Body of pancreas (tissue), 4 donors: ENCODE measurements around the gene TMEM218. TPM values are rescaled to one million over a fixed set of nuclear protein-coding genes. Genes with fewer than 3 reads are reported as not detected.
A peak's percentile ranks its signal among the peaks of the same experiment; 100 is the strongest.

Source experiments
- ATAC-seq: fragments of 150-250 bp; one replicate; pipeline ENCODE4 v1.9.1; 2016
- DNase-seq, 4 donors: peaks; one replicate each; pipeline ENCODE4 v3.0.0-alpha.2; 2019
- H3K27ac ChIP-seq, 4 donors: fragments of 200-600 bp; sonication (generic); 1 replicate in 3 of 4; 2 replicates in 1 of 4; pipeline versions ENCODE4 v1.5.1 to v1.6.1; 2016 to 2019; ENCODE audit warnings: mild to moderate bottlenecking in 1 of 4, mixed read lengths in 1 of 4, moderate library complexity in 1 of 4
- H3K27me3 ChIP-seq, 2 donors: fragments of 200-600 bp; sonication (generic); one replicate each; pipeline ENCODE4 v1.6.0; 2016; ENCODE audit warnings: mild to moderate bottlenecking in 1 of 2
- H3K36me3 ChIP-seq, 2 donors: fragments of 200-600 bp; sonication (generic); replicated peaks in 1 of 2; 2 replicates each; pipeline ENCODE4 v1.5.1; 2016; ENCODE audit warnings: low read depth in 2 of 2; ENCODE audit not compliant: insufficient read depth in 1 of 2
- H3K4me1 ChIP-seq: fragments of 200-600 bp; sonication (generic); one replicate; pipeline ENCODE4 v1.6.0; 2016
- H3K4me3 ChIP-seq, 2 donors: fragments of 200-600 bp; sonication (generic); 1 replicate in 1 of 2; 2 replicates in 1 of 2; pipeline ENCODE4 v1.5.1; 2016 to 2019
- H3K9me3 ChIP-seq, 3 donors: fragments of 200-600 bp; sonication (generic); 1 replicate in 2 of 3; 2 replicates in 1 of 3; pipeline ENCODE4 v1.5.1; 2016
- POLR2A ChIP-seq, 3 donors: fragments of 450-650 bp; IDR thresholded peaks; one replicate each; pipeline ENCODE4 v1.6.1; 2016; ENCODE audit warnings: antibody characterized with exemption in 3 of 3, mild to moderate bottlenecking in 2 of 3
- WGBS, 2 donors: methylation state at CpG; one replicate each; pipeline ENCODE4 v1.1.5; 2017; 5-methylcytosine and 5-hydroxymethylcytosine counted together
- intact Hi-C: fragments of 100-400 bp; cut with DNase I; formaldehyde crosslinking; loops from one replicate; pipeline ENCODE4 v1.15.1; 2023
- total RNA-seq, 2 donors: library from RNA; depleted of rRNA; stranded (reverse); fragments of >200 nt; gene quantifications; one replicate each; pipeline ENCODE4 v1.1.0, GENCODE V29; 2016
- TF ChIP-seq, protein P1 (sequence below), 7 experiments: fragments of 450-650 bp in 4 of 7; fragments of 200-600 bp in 3 of 7; sonication (generic) in 3 of 7; IDR thresholded peaks; one replicate each; pipeline ENCODE4 v1.5.1; 2016 to 2019; ENCODE audit warnings: antibody characterized with exemption in 7 of 7

The TMEM218 gene
- total RNA-seq, 2 donors from 2014 or later = 8.8 to 10.2 TPM

DNA sequence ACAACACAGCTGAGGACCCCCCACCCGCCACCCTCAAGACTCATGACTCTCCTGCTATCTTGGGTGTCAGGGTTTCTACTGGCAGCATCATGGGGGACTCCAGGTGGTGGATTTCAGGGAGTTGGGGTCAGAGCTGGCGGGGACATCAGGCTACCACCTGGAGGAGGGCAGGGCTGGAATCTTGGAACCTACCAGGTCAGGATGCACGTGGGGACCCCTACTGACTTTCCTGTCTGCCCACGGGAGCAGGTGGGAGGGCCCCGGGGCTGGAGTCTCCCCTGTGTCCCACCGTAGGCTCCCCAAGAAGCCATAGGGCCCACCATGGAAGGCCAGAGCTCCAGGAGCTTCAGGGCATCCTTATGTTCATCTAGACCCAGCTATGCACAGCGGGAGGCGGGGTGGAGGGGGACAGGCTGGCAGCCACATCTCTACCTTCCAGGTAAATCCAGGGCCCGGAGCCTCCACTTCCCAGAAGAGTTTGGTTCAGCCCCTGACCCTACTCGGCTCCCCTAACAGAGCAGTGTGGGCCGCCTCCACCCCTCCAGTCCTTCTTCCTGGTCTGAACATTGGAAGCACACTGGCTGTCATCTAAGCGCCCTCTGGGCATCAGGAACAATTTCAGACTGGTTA is 38.4 kb downstream of the TMEM218 start:
- no peak for DNase-seq

GRCh38 chr11:125072218-125072960 is 39.0 kb downstream of the TMEM218 start:
- no peaks in the 10 kb centered on the region for H3K9me3 ChIP-seq
- peak in 1 of 4 donors; percentile 64 for DNase-seq
- no peak for ATAC-seq
- peaks cover 13% of the 10 kb centered on the region for H3K4me1 ChIP-seq
- intact Hi-C loops = no loop called here
- no peak for TF ChIP-seq POLR2A (IDR thresholded peaks at IDR 0.05)
- TF ChIP-seq, protein P1, sequence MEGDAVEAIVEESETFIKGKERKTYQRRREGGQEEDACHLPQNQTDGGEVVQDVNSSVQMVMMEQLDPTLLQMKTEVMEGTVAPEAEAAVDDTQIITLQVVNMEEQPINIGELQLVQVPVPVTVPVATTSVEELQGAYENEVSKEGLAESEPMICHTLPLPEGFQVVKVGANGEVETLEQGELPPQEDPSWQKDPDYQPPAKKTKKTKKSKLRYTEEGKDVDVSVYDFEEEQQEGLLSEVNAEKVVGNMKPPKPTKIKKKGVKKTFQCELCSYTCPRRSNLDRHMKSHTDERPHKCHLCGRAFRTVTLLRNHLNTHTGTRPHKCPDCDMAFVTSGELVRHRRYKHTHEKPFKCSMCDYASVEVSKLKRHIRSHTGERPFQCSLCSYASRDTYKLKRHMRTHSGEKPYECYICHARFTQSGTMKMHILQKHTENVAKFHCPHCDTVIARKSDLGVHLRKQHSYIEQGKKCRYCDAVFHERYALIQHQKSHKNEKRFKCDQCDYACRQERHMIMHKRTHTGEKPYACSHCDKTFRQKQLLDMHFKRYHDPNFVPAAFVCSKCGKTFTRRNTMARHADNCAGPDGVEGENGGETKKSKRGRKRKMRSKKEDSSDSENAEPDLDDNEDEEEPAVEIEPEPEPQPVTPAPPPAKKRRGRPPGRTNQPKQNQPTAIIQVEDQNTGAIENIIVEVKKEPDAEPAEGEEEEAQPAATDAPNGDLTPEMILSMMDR (IDR thresholded peaks at IDR 0.05) = no peak
- WGBS, 2 donors = 58 to 62% methylated on average over 12 of the region's 12 CpGs
- H3K4me3 ChIP-seq = no peak overlapping the region
- H3K27me3 ChIP-seq = no peaks in the 10 kb centered on the region
- H3K27ac ChIP-seq = peak overlapping the region in 1 of 4 donors; percentile 59
- H3K36me3 ChIP-seq = no peaks in the 10 kb centered on the region

More for the DNA sequence above, 38.4 kb downstream of the TMEM218 start:
- TF ChIP-seq, protein P1 (IDR thresholded peaks at IDR 0.05) = no peak
- no peak for TF ChIP-seq POLR2A (IDR thresholded peaks at IDR 0.05)
- no peak for ATAC-seq
- H3K27ac ChIP-seq = peak overlapping the region in 1 of 4 donors; percentile 59
- 81 to 93% methylated on average over 8 to 12 of the region's 12 CpGs for whole genome bisulfite sequencing, 2 donors
- H3K27me3 ChIP-seq = no peaks in the 10 kb centered on the region
- H3K4me3 ChIP-seq = no peak overlapping the region
- no peaks in the 10 kb centered on the region for H3K9me3 ChIP-seq
- H3K36me3 ChIP-seq = no peaks in the 10 kb centered on the region
- H3K4me1 ChIP-seq = peaks cover 13% of the 10 kb centered on the region
- intact Hi-C loops = no loop called here

- no peaks in the 10 kb centered on the region for H3K36me3 ChIP-seq
- no peak for ATAC-seq
- 47 to 65% methylated on average over 6 of the region's 6 CpGs for WGBS, 2 donors
- no peak for TF ChIP-seq POLR2A (IDR thresholded peaks at IDR 0.05)
- TF ChIP-seq, protein P1 (IDR thresholded peaks at IDR 0.05) = no peak
- H3K9me3 ChIP-seq = no peaks in the 10 kb centered on the region
- intact Hi-C loops = no loop called here
- H3K27me3 ChIP-seq = no peaks in the 10 kb centered on the region
- H3K4me1 ChIP-seq = peaks cover 13% of the 10 kb centered on the region
- no peak for DNase-seq
- no peak overlapping the region for H3K4me3 ChIP-seq
- H3K27ac ChIP-seq = peak overlapping the region in 1 of 4 donors; percentile 59
These were observed 39.6 kb downstream of the TMEM218 start for GRCh38 chr11:125071846-125072217.

DNA sequence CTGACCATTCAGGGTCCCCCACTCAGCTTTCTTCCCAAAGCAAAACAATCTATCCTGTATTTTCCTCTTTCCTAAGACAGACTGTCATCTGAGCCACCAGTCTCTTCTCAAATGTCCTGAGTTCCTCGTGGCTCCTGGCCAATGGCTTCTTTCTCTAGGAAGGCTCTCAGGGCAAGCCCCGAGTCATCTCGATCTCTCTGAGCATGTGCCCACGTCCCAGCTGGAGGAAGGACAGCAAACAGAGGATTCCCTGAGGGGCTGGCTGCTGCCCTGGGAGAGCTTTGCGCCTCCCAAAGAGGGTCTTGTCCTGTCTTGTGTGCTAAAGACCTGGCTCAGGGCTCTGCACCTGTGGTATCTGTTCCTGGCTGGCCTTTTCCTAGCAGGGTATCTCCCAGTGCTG is 40.0 kb downstream of the TMEM218 start:
- no peak for DNase-seq
- H3K36me3 ChIP-seq = no peaks in the 10 kb centered on the region
- 55 to 56% methylated on average over 2 to 5 of the region's 5 CpGs for WGBS, 2 donors
- H3K27ac ChIP-seq = peak overlapping the region in 1 of 4 donors; percentile 59
- intact Hi-C loops = no loop called here
- no peaks in the 10 kb centered on the region for H3K9me3 ChIP-seq
- H3K4me3 ChIP-seq = no peak overlapping the region
- TF ChIP-seq, protein P1 (IDR thresholded peaks at IDR 0.05) = no peak
- no peak for TF ChIP-seq POLR2A (IDR thresholded peaks at IDR 0.05)
- H3K4me1 ChIP-seq = peaks cover 13% of the 10 kb centered on the region
- H3K27me3 ChIP-seq = no peaks in the 10 kb centered on the region
- no peak for ATAC-seq
